ENCODE data around the gene TOMM6.

- TF ChIP-seq CTCF (IDR thresholded peaks at IDR 0.05; ENCODE audit: poor library complexity, severe bottlenecking), result no peak
- TF ChIP-seq EP300 (conservative IDR thresholded peaks at IDR 0.05; ENCODE audit: poor library complexity, severe bottlenecking), result no peak
- TF ChIP-seq TAF1 (IDR thresholded peaks at IDR 0.05; ENCODE audit: low read depth), result no peak
- no peak for TF ChIP-seq SMC3 (conservative IDR thresholded peaks at IDR 0.05; ENCODE audit: poor library complexity)
- no peak for TF ChIP-seq REST (IDR thresholded peaks at IDR 0.05; ENCODE audit: borderline replicate concordance)
- no peak for TF ChIP-seq POLR2AphosphoS5 (IDR thresholded peaks at IDR 0.05)
- TF ChIP-seq EZH2 (IDR thresholded peaks at IDR 0.05; ENCODE audit: borderline replicate concordance, insufficient read depth, low read length, poor library complexity, severe bottlenecking), result no peak
These were observed 2.8 kb upstream of the TOMM6 start for GRCh38 chr6:41784581-41785171.
